ENCODE data around the gene ALS2CL.

The ALS2CL gene

GRCh38 chr3:46722443-46722842, 29.0 kb upstream of the ALS2CL start:
- H3K4me3 ChIP-seq (replicated peaks in 1 of 2; ENCODE audit: low read depth in 2 of 2, low read length in 2 of 2), result no peak overlapping the region
- no peak for TF ChIP-seq CTCF (IDR thresholded peaks at IDR 0.05; ENCODE audit: low read depth, low read length)
- no peak for DNase-seq (ENCODE audit: low read depth in 2 of 2)

GRCh38 chr3:46721009-46721408, 27.5 kb upstream of the ALS2CL start:
- DNase-seq (ENCODE audit: low read depth in 2 of 2), result no peak
- no peak overlapping the region for H3K4me3 ChIP-seq (replicated peaks in 1 of 2; ENCODE audit: low read depth in 2 of 2, low read length in 2 of 2)
- TF ChIP-seq CTCF (IDR thresholded peaks at IDR 0.05; ENCODE audit: low read depth, low read length), result no peak

GRCh38 chr3:46719735-46720271, 26.3 kb upstream of the ALS2CL start:
- TF ChIP-seq CTCF (IDR thresholded peaks at IDR 0.05; ENCODE audit: low read depth, low read length), result no peak
- no peak overlapping the region for H3K4me3 ChIP-seq (replicated peaks in 1 of 2; ENCODE audit: low read depth in 2 of 2, low read length in 2 of 2)

GRCh38 chr3:46719044-46719565, 25.6 kb upstream of the ALS2CL start:
- TF ChIP-seq CTCF (IDR thresholded peaks at IDR 0.05; ENCODE audit: low read depth, low read length), result no peak
- DNase-seq (ENCODE audit: low read depth in 2 of 2), result no peak
- no peak overlapping the region for H3K4me3 ChIP-seq (replicated peaks in 1 of 2; ENCODE audit: low read depth in 2 of 2, low read length in 2 of 2)

More at GRCh38 chr3:46719735-46720271, 26.3 kb upstream of the ALS2CL start:
- no peak for DNase-seq (ENCODE audit: low read depth in 2 of 2)

GRCh38 chr3:46717447-46718231, 24.2 kb upstream of the ALS2CL start, which contains the start of gene PRSS50:
Gene PRSS50, minus strand, starts transcription at chr3:46717869. Its CDS starts 45 bp downstream, at chr3:46717824.
- no peak for TF ChIP-seq CTCF (IDR thresholded peaks at IDR 0.05; ENCODE audit: low read depth, low read length)
- DNase-seq (ENCODE audit: low read depth in 2 of 2), result no peak
- H3K4me3 ChIP-seq (replicated peaks in 1 of 2; ENCODE audit: low read depth in 2 of 2, low read length in 2 of 2), result no peak within 1 kb of the TSS

GRCh38 chr3:46716461-46717441, 23.3 kb upstream of the ALS2CL start:
- H3K4me3 ChIP-seq (replicated peaks in 1 of 2; ENCODE audit: low read depth in 2 of 2, low read length in 2 of 2), result no peak overlapping the region
- DNase-seq (ENCODE audit: low read depth in 2 of 2), result no peak
- no peak for TF ChIP-seq CTCF (IDR thresholded peaks at IDR 0.05; ENCODE audit: low read depth, low read length)
